Progenitor cell of endocrine pancreas (in vitro differentiated cells): Measurements from ENCODE around the gene SLC6A6. TPM values are rescaled to one million over a fixed set of nuclear protein-coding genes. Genes with fewer than 3 reads are reported as not detected.
A peak's percentile ranks its signal among the peaks of the same experiment; 100 is the strongest.

Experiments
- DNase-seq: peaks from one replicate; pipeline ENCODE4 v3.0.0; 2021; ENCODE audit warnings: low spot score; ENCODE audit not compliant: unreplicated experiment
- H3K27ac Mint-ChIP-seq: 2 replicates; pipeline ENCODE4 v1.8.0; 2021; ENCODE audit warnings: mild to moderate bottlenecking, moderate library complexity, mixed read lengths
- H3K27me3 Mint-ChIP-seq: 2 replicates; pipeline ENCODE4 v1.8.0; 2021; ENCODE audit warnings: mixed read lengths
- H3K36me3 Mint-ChIP-seq: 2 replicates; pipeline ENCODE4 v1.8.0; 2022; ENCODE audit warnings: mixed read lengths; ENCODE audit not compliant: insufficient read depth
- H3K4me1 Mint-ChIP-seq: 2 replicates; pipeline ENCODE4 v1.8.0; 2021; ENCODE audit warnings: low read depth, mixed read lengths
- H3K4me3 Mint-ChIP-seq: 2 replicates; pipeline ENCODE4 v1.8.0; 2021; ENCODE audit warnings: low read depth, mild to moderate bottlenecking, moderate library complexity, mixed read lengths
- H3K9me3 Mint-ChIP-seq: 2 replicates; pipeline ENCODE4 v1.8.0; 2021; ENCODE audit warnings: low read depth, mixed read lengths
- CTCF ChIP-seq: fragments of 200-600 bp; sonication (generic); IDR thresholded peaks from one replicate; pipeline ENCODE4 v1.5.0; 2021; ENCODE audit warnings: antibody characterized with exemption, mild to moderate bottlenecking; ENCODE audit not compliant: unreplicated experiment
- total RNA-seq: library from RNA; stranded (reverse); gene quantifications from 2 replicates; pipeline ENCODE4 v1.2.1, GENCODE V29; 2021

SLC6A6 gene
- total RNA-seq, 1 donor from 2014 or later, result 23.8 TPM

GRCh38 chr3:14461748-14462324 is 59.4 kb downstream of the SLC6A6 start:
- TF ChIP-seq CTCF, result peak; percentile 54
- peaks cover 6% of the 10 kb centered on the region for H3K4me1 Mint-ChIP-seq

GRCh38 chr3:14462738-14463137 is 60.3 kb downstream of the SLC6A6 start:
- no peak for TF ChIP-seq CTCF
- Mint-ChIP-seq H3K4me3 (no peak overlapping the region), H3K9me3 (no peaks in the 10 kb centered on the region), H3K27me3 (no peaks in the 10 kb centered on the region), H3K4me1 (peaks cover 6% of the 10 kb centered on the region), H3K36me3 (peaks cover 9% of the 10 kb centered on the region), H3K27ac (peak overlapping the region; percentile 35)
- no peak for DNase-seq

More at GRCh38 chr3:14461748-14462324, 59.4 kb downstream of the SLC6A6 start:
- DNase-seq, result no peak
- Mint-ChIP-seq H3K36me3 (peaks cover 9% of the 10 kb centered on the region), H3K9me3 (no peaks in the 10 kb centered on the region), H3K27ac (peak overlapping the region; percentile 41), H3K27me3 (no peaks in the 10 kb centered on the region), H3K4me3 (no peak overlapping the region)

GRCh38 chr3:14463330-14464140 is 61.1 kb downstream of the SLC6A6 start:
- Mint-ChIP-seq H3K36me3 (peaks cover 11% of the 10 kb centered on the region), H3K4me3 (no peak overlapping the region), H3K27me3 (no peaks in the 10 kb centered on the region), H3K27ac (peak overlapping the region; percentile 88), H3K4me1 (peaks cover 2% of the 10 kb centered on the region), H3K9me3 (no peaks in the 10 kb centered on the region)
- no peak for DNase-seq
- TF ChIP-seq CTCF, result no peak

GRCh38 chr3:14464141-14464465 is 61.7 kb downstream of the SLC6A6 start:
- no peak overlapping the region for H3K4me3 Mint-ChIP-seq
- no peaks in the 10 kb centered on the region for H3K27me3 Mint-ChIP-seq
- H3K36me3 Mint-ChIP-seq, result peaks cover 11% of the 10 kb centered on the region
- TF ChIP-seq CTCF, result no peak
- H3K27ac Mint-ChIP-seq, result no peak overlapping the region
- H3K9me3 Mint-ChIP-seq, result no peaks in the 10 kb centered on the region
- peaks cover 2% of the 10 kb centered on the region for H3K4me1 Mint-ChIP-seq
- DNase-seq, result no peak

GRCh38 chr3:14464521-14464920 is 62.1 kb downstream of the SLC6A6 start:
- H3K9me3 Mint-ChIP-seq, result no peaks in the 10 kb centered on the region
- H3K27me3 Mint-ChIP-seq, result no peaks in the 10 kb centered on the region
- H3K36me3 Mint-ChIP-seq, result peaks cover 11% of the 10 kb centered on the region
- DNase-seq, result no peak
- H3K4me1 Mint-ChIP-seq, result peaks cover 2% of the 10 kb centered on the region
- no peak overlapping the region for H3K27ac Mint-ChIP-seq
- no peak overlapping the region for H3K4me3 Mint-ChIP-seq
- no peak for TF ChIP-seq CTCF
